Endothelial cell of umbilical vein (primary cell): ENCODE results near the gene TMEM81.

Experiments used
- EZH2 ChIP-seq: IDR thresholded peaks from 2 replicates; pipeline ENCODE4 v1.6.1; 2012; ENCODE audit warnings: borderline replicate concordance, low read depth, mild to moderate bottlenecking, moderate library complexity, low read length, inconsistent platforms; ENCODE audit not compliant: severe bottlenecking
- POLR2AphosphoS5 ChIP-seq: IDR thresholded peaks from 2 replicates; pipeline ENCODE4 v1.6.1; 2012; ENCODE audit warnings: low read depth, mild to moderate bottlenecking, control low read depth, low read length, moderate library complexity; ENCODE audit not compliant: insufficient read depth

DNA sequence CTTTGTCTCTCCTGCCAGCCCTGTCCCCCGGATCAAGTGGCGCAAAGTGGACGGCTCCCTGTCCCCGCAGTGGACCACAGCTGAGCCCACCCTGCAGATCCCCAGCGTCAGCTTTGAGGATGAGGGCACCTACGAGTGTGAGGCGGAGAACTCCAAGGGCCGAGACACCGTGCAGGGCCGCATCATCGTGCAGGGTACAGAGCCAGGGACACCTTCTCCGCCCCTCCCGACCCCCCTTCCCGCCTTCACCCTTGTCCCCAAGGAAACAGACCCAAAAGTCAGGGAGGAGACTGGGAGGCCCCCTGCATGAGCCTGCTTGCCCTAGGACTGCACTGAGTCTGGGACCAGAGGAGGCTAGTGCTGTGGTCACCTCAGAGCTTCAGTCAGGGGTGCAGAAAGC lies 23.0 kb downstream of the TMEM81 start:
- TF ChIP-seq POLR2AphosphoS5 (no peak), EZH2 (no peak)
